Transverse colon (tissue), 4 donors: Measurements from ENCODE around the gene BET1.

Experiments
- CTCF ChIP-seq, 5 experiments: fragments of 200-600 bp in 3 of 5; fragments of 450-650 bp in 2 of 5; sonication (generic) in 3 of 5; IDR thresholded peaks; 1 replicate in 2 of 5; 2 replicates in 3 of 5; pipeline ENCODE4 v1.5.1; 2016 to 2017; ENCODE audit warnings: antibody characterized with exemption in 5 of 5, inconsistent platforms in 3 of 5, mild to moderate bottlenecking in 2 of 5, moderate library complexity in 1 of 5
- EP300 ChIP-seq: sonication (generic); formaldehyde crosslinking; IDR thresholded peaks from one replicate; pipeline ENCODE4 v1.6.1; 2017; ENCODE audit warnings: antibody characterized with exemption, low read depth
- POLR2A ChIP-seq: fragments of 450-650 bp; IDR thresholded peaks from one replicate; pipeline ENCODE4 v1.6.1; 2016; ENCODE audit warnings: antibody characterized with exemption, mild to moderate bottlenecking, moderate library complexity
- POLR2AphosphoS5 ChIP-seq, 3 donors: sonication (generic); formaldehyde crosslinking; IDR thresholded peaks; one replicate each; pipeline ENCODE4 v1.6.1; 2016; ENCODE audit warnings: antibody characterized with exemption in 3 of 3

- TF ChIP-seq POLR2A (no peak), CTCF (IDR thresholded peaks at IDR 0.05) (no peak), EP300 (no peak), POLR2AphosphoS5 (IDR thresholded peaks at IDR 0.05) (no peak)
Measured at GRCh38 chr7:93944673-93945072, 59.5 kb downstream of the BET1 start.
